Astrocyte (in vitro differentiated cells and primary cell): ENCODE results near the gene KRT76.

Experiments
- CTCF ChIP-seq: IDR thresholded peaks from 2 replicates; pipeline ENCODE4 v1.5.1; 2011; ENCODE audit warnings: low read depth, mild to moderate bottlenecking, inconsistent platforms, low read length, moderate library complexity; ENCODE audit not compliant: insufficient read depth
- EZH2 ChIP-seq: IDR thresholded peaks from 2 replicates; pipeline ENCODE4 v1.6.1; 2012; ENCODE audit warnings: mild to moderate bottlenecking, low read length, inconsistent platforms; ENCODE audit not compliant: insufficient read depth

DNA sequence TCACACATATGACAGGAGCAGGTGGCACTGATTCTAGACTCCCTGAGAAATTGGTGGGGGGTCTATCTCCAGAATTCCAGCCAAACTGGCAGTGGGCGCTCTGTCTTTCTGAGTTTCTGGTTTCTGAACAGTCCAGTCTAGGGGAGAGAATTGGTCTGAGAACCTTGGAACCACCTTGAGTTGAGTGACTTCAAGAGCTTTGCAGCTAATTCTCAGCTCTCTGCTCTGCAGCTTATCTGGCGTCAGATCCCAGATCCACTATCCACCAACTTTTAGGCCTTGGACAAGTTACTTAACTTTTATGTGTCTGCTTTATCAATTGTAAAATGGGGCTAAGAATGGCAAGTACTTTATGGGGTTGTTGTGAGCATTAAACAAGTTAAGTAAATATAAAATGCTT lies 1.7 kb upstream of the KRT76 start:
- TF ChIP-seq EZH2 (no peak), CTCF (no peak)
